Right lobe of liver (tissue), 4 donors: Measurements from ENCODE around the gene IVNS1ABP.

Source experiments
- POLR2A ChIP-seq: fragments of 450-650 bp; IDR thresholded peaks from one replicate; pipeline ENCODE4 v1.6.1; 2017; ENCODE audit warnings: antibody characterized with exemption, mild to moderate bottlenecking
- TF ChIP-seq, protein P1 (sequence below), 4 donors: fragments of 200-600 bp in 3 of 4; fragments of 450-650 bp in 1 of 4; IDR thresholded peaks; one replicate each; pipeline versions ENCODE4 v1.5.1 to v1.8.0; 2016 to 2022; ENCODE audit warnings: antibody characterized with exemption in 4 of 4, mild to moderate bottlenecking in 2 of 4
- donor health status: DM: no; HTN: no; CAD: no.
- donor health status: DM: no; HTN: no; CAD: no.
- donor health status: DM: no; HTN: yes; CAD: no.

DNA sequence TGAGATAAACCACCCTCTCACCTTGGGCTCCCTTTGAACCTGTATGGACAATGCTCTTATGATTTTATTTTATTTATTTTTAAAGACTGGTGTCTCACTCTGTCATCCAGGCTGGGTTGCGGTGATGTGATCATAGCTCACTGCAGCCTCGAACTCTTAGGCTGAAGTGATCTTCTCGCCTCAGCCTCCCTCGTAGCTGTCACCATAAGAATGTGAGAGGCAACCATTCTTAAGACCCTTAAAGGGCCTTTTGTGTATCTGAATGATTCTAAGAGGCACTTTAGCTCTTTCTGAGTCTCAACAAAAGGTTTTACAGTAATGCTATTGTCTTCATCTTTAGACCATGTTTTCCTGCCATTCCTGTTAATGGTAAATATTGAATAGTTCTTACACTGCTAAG is 67.0 kb downstream of the IVNS1ABP start:
- TF ChIP-seq, protein P1, sequence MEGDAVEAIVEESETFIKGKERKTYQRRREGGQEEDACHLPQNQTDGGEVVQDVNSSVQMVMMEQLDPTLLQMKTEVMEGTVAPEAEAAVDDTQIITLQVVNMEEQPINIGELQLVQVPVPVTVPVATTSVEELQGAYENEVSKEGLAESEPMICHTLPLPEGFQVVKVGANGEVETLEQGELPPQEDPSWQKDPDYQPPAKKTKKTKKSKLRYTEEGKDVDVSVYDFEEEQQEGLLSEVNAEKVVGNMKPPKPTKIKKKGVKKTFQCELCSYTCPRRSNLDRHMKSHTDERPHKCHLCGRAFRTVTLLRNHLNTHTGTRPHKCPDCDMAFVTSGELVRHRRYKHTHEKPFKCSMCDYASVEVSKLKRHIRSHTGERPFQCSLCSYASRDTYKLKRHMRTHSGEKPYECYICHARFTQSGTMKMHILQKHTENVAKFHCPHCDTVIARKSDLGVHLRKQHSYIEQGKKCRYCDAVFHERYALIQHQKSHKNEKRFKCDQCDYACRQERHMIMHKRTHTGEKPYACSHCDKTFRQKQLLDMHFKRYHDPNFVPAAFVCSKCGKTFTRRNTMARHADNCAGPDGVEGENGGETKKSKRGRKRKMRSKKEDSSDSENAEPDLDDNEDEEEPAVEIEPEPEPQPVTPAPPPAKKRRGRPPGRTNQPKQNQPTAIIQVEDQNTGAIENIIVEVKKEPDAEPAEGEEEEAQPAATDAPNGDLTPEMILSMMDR (IDR thresholded peaks at IDR 0.05) = no peak
- TF ChIP-seq POLR2A = no peak
